GM21515 (cell line): ENCODE results near the gene ARPP21.
"Not testable (repeated sequence)": the region's sequence is repeated elsewhere in the genome, so short reads cannot be mapped to it uniquely, and the experiment has no call there.

ENCODE experiments used
- ATAC-seq: cut with Tn5 transposase; IDR thresholded peaks from one replicate; pipeline ENCODE4 v1.9.1; 2021; ENCODE audit not compliant: unreplicated experiment

The ARPP21 gene

GRCh38 chr3:35777563-35778554, 138.5 kb downstream of the ARPP21 start:
- ATAC-seq = no peak

DNA sequence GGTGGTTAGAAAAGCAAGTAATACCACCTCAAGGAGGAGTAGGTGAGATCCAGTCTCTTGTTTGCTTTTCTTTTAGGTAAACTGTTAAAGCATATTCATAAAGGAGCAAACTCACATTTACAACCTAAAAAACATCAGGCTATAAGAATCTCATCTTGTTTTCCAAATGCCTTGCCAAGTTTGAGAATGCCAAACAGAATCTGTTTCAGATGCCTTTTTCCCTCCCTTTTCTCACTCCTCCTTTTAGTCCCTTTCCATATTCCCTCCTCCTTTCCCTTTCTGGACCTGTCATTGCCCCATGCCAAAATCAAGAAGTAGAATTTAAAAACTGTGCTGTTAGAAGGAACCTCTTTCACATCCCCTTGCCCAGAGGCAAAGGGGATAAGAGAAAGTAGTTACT, 140.3 kb downstream of the ARPP21 start:
- no peak for ATAC-seq

DNA sequence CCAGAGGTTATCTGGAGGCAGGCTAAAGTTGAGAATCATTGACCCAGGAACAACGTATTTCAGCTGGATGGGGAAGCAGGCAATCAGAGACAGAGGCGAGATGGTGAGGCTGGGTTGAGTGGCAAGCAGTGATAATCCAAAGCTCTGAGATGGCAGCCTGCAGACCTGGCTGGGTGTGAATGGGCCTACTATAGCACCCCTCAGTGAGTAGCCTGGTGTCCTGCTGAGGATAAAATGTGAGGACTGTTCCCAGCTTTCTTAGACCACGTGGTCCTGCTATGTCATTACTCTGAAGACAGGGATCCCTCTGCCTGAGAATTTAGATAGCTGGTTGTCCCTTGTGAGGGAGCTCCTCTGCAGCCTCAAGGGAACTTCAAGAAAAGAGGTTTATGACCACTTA, 141.5 kb downstream of the ARPP21 start:
- ATAC-seq = no peak

GRCh38 chr3:35781558-35781957, 142.2 kb downstream of the ARPP21 start:
- ATAC-seq = no peak

GRCh38 chr3:35782355-35782754, 143.0 kb downstream of the ARPP21 start:
- no peak for ATAC-seq

DNA sequence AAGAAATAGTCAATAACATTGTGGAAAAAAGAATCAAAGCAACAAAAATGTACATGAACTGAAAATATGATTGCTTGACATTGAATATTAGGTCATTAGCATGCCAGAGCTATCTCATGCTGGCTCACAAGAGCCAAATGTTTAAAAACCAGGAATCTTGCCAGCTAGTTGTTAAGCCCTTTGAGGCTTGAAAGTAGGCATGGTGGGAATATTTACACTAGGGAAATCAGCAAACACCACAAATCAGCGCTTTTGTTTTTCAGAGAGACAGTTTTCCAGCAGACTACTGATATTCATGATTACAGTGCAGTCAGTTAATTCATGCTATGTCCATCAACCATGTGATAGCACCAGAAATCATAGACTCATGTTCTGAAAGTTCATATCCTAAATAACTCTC, 144.8 kb downstream of the ARPP21 start:
- no peak for ATAC-seq

- ATAC-seq = no peak
Measured at GRCh38 chr3:35785234-35785888, 146.0 kb downstream of the ARPP21 start.

- no peak for ATAC-seq
Measured at GRCh38 chr3:35787936-35788335, 148.6 kb downstream of the ARPP21 start.

- ATAC-seq = no peak
Measured at GRCh38 chr3:35789042-35789831, 149.9 kb downstream of the ARPP21 start.

GRCh38 chr3:35790764-35791163, 151.4 kb downstream of the ARPP21 start:
- no peak for ATAC-seq

GRCh38 chr3:35793667-35794066, 154.3 kb downstream of the ARPP21 start:
- no peak for ATAC-seq

GRCh38 chr3:35800960-35801459, 161.7 kb downstream of the ARPP21 start:
- ATAC-seq = no peak

- ATAC-seq = no peak
Measured at GRCh38 chr3:35814531-35814930, 175.2 kb downstream of the ARPP21 start.

GRCh38 chr3:35815796-35816195, 176.5 kb downstream of the ARPP21 start:
- ATAC-seq = not testable (repeated sequence)

GRCh38 chr3:35817216-35817615, 177.9 kb downstream of the ARPP21 start:
- no peak for ATAC-seq

GRCh38 chr3:35832140-35832571, 192.8 kb downstream of the ARPP21 start:
- no peak for ATAC-seq
